Activated CD4-positive, alpha-beta T cell treated with anti-CD3 and anti-CD28 coated beads, Interleukin-2, amount 10 ng/mL, durations not matched to agents 24 days and 14 days (primary cell): ENCODE data around the gene GTF2F1. TPM values are rescaled to one million over a fixed set of nuclear protein-coding genes. Genes with fewer than 3 reads are reported as not detected.
A peak's percentile ranks its signal among the peaks of the same experiment; 100 is the strongest.

Source experiments
- DNase-seq: peaks from one replicate; pipeline ENCODE4 v3.0.0; 2022
- H3K27ac Mint-ChIP-seq: one replicate; pipeline ENCODE4 v1.8.0; 2022; ENCODE audit warnings: mild to moderate bottlenecking, mixed read lengths
- H3K27me3 Mint-ChIP-seq: one replicate; pipeline ENCODE4 v1.8.0; 2022; ENCODE audit warnings: mixed read lengths
- H3K36me3 Mint-ChIP-seq: one replicate; pipeline ENCODE4 v1.8.0; 2022; ENCODE audit warnings: low read depth, mild to moderate bottlenecking, mixed read lengths
- H3K4me1 Mint-ChIP-seq: one replicate; pipeline ENCODE4 v1.8.0; 2021; ENCODE audit warnings: mixed read lengths
- H3K4me3 Mint-ChIP-seq: one replicate; pipeline ENCODE4 v1.8.0; 2022; ENCODE audit warnings: mild to moderate bottlenecking, moderate library complexity, mixed read lengths
- H3K9me3 Mint-ChIP-seq: one replicate; pipeline ENCODE4 v1.8.0; 2021; ENCODE audit warnings: mixed read lengths
- intact Hi-C: fragments of 100-400 bp; cut with micrococcal nuclease; formaldehyde crosslinking; loops from one replicate; pipeline ENCODE4 v1.15.1; 2023
- total RNA-seq: library from RNA; stranded (reverse); gene quantifications from 2 replicates; pipeline ENCODE4 v1.2.3, GENCODE V29; 2022

The GTF2F1 gene
- total RNA-seq, 1 donor from 2014 or later, result 63.5 TPM

DNA sequence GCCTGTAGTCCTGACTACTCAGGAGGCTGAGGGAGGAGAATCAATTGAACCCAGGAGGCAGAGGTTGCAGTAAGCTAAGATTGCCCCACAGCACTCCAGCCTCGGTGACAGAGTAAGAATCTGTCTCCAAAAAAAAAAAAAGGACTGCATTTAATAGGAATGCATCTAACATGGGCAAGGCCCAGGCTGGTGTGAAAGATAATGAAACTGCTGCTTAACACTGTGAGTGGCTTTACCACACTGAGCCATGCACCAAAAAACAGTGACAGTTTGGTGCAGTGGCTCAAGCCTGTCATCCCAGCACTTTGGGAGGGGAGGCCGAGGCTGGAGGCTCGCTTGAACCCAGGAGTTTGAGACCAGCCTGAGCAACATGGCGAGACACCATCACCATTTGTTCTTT is 8.6 kb downstream of the GTF2F1 start:
- intact Hi-C loops, result no loop called here
- Mint-ChIP-seq H3K27ac (no peak overlapping the region), H3K4me3 (no peak overlapping the region), H3K27me3 (no peaks in the 10 kb centered on the region), H3K36me3 (peaks cover 66% of the 10 kb centered on the region), H3K4me1 (peaks cover 4% of the 10 kb centered on the region), H3K9me3 (no peaks in the 10 kb centered on the region)
- DNase-seq, result no peak

GRCh38 chr19:6383188-6383587 is 9.8 kb downstream of the GTF2F1 start:
- Mint-ChIP-seq H3K9me3 (no peaks in the 10 kb centered on the region), H3K4me3 (no peak overlapping the region), H3K4me1 (peaks cover 2% of the 10 kb centered on the region), H3K27me3 (no peaks in the 10 kb centered on the region), H3K36me3 (peaks cover 62% of the 10 kb centered on the region), H3K27ac (no peak overlapping the region)
- no peak for DNase-seq
- intact Hi-C loops, result no loop called here

DNA sequence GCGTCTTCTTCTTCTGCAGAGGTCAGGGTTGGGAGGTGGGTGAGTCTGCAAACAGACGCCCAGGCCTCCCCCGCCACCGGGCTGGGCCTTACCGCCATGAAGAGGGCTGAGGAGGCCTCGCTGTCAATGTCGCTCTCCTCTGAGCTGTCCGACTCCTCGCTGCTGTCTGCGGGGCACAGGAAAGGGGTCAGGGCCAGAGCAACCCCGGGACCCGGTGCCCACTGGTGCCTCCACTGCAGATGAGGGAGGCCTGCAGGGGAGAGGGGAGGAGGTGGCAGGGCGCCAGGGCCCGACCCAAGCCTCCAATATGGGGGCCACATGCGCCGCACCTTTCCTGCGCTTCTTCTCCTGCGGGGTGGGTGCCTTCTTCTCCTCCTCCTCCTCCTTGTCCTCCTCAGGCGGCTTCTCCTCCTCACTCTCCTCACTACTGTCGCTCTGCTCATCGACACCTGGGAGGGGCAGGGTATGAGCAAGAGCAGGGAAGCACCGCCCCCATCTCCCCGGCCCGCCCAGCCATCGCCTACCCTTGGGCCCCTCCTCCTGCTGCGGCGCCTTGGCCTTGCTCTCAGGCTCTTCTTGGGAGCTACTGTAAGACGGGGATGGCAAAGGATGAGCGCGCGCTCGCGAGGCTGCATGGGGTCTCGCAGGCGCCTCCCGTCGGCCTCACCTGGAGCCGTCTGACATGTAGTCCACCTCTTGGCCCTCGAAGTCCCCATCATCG is 11.8 kb downstream of the GTF2F1 start:
- Mint-ChIP-seq H3K9me3 (no peaks in the 10 kb centered on the region), H3K27me3 (no peaks in the 10 kb centered on the region), H3K4me3 (no peak overlapping the region), H3K4me1 (no peaks in the 10 kb centered on the region), H3K36me3 (peaks cover 50% of the 10 kb centered on the region), H3K27ac (no peak overlapping the region)
- DNase-seq, result no peak
- intact Hi-C loops, result no loop called here

- Mint-ChIP-seq H3K36me3 (peaks cover 42% of the 10 kb centered on the region), H3K27ac (no peak overlapping the region), H3K9me3 (no peaks in the 10 kb centered on the region), H3K4me3 (no peak overlapping the region), H3K4me1 (no peaks in the 10 kb centered on the region), H3K27me3 (no peaks in the 10 kb centered on the region)
- intact Hi-C loops, result no loop called here
- DNase-seq, result no peak
These were observed 13.2 kb downstream of the GTF2F1 start for GRCh38 chr19:6379744-6380143.

DNA sequence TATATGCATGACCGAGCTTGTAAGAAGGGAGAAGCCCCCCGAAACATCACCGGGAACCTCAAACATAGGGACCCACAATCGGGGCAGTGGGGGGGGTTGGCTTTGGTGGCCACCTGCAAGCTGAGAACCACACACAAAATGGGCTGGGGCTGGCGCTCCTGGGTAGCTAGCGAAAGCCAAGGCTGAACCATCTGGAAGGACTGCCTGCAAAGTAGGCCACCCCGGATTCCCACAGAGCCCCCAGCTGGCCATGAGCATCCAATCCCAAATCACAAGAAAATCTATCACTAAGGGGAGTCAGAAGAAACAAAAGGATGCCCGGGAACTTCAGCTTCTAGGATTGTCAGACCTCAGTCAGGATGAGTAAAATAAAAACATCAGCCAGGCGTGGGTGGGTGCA is 14.5 kb downstream of the GTF2F1 start:
- Mint-ChIP-seq H3K4me3 (no peak overlapping the region), H3K27ac (no peak overlapping the region), H3K9me3 (no peaks in the 10 kb centered on the region), H3K36me3 (peaks cover 37% of the 10 kb centered on the region), H3K27me3 (no peaks in the 10 kb centered on the region), H3K4me1 (peaks cover 4% of the 10 kb centered on the region)
- DNase-seq, result no peak
- intact Hi-C loops, result no loop called here

- Mint-ChIP-seq H3K27me3 (no peaks in the 10 kb centered on the region), H3K36me3 (peaks cover 32% of the 10 kb centered on the region), H3K9me3 (no peaks in the 10 kb centered on the region), H3K27ac (no peak overlapping the region), H3K4me1 (peaks cover 6% of the 10 kb centered on the region), H3K4me3 (no peak overlapping the region)
- intact Hi-C loops, result no loop called here
- DNase-seq, result no peak
These were observed 14.9 kb downstream of the GTF2F1 start for GRCh38 chr19:6378041-6378440.

DNA sequence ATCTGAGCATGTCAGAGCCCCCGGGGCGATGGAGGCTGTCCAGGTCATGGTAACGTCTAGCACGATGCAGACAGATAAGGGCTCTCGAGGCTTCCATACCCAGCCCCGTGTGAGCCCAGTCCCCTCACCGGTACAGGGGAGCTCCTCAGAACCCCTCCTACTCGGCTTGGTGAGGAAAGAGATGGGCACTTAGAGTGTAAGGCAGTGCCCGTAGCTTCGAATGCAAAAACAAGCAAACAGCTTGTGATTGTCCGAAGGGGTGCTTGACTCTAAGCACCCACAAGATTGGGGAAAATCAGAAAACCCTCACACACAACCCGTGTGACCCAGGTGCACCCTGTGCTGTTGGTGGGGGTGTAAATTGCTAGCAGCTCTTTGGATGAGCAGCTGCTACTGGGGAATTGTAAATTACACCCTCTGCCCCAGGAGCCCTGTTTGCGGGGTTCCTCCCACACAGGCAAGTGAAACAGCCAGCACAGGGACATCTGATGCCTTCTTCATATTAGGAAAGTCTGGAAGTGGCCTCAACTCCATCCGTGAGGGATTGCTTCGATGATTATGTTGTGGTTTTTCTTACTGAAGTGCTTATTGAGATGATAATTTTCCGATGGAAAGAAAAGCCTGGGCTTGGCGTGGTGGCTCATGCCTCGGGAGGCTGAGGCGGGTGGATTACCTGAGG is 16.3 kb downstream of the GTF2F1 start:
- intact Hi-C loops, result no loop called here
- H3K9me3 Mint-ChIP-seq, result no peaks in the 10 kb centered on the region
- peaks cover 25% of the 10 kb centered on the region for H3K36me3 Mint-ChIP-seq
- no peak for DNase-seq
- H3K27me3 Mint-ChIP-seq, result no peaks in the 10 kb centered on the region
- no peak overlapping the region for H3K27ac Mint-ChIP-seq
- H3K4me1 Mint-ChIP-seq, result peaks cover 11% of the 10 kb centered on the region
- no peak overlapping the region for H3K4me3 Mint-ChIP-seq

DNA sequence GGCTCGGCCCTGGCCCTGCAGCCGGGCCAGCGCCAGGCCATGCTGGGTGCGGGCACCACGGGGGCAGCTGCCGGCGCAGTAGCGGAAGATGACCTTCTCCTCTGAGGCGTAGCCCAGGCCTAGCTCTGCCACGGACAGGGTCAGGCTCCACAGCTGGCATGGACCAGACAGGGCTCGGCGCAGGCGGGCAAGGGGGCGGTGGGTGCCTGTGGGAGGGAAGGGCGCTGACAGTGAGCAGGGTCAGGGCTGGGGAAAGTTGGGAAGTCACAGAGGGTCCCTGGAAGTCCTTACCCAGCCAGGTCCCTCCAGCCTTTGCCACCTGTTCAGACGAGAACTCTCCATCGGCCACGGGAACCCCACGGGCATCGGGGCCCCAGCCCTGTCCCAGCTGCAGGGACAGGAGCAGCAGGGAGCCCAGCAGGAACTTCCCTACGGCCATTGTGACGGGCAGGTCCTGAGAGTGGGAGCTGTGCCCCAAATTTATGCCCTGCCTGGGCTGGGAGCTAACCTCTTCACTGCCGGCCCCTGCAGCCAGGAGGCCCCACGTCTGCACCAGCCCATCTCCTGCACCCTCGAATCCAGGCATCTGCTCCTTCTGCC is 17.5 kb downstream of the GTF2F1 start, which contains the start of gene PSPN:
Gene PSPN (minus strand): TSS at position 523 of the 600 bp plus-strand sequence. CDS start 84 bp downstream, at position 439.
- peaks cover 11% of the 10 kb centered on the region for H3K4me1 Mint-ChIP-seq
- H3K27ac Mint-ChIP-seq, result no peak within 1 kb of the TSS
- H3K27me3 Mint-ChIP-seq, result no peaks in the 10 kb centered on the region
- no peak for DNase-seq
- H3K9me3 Mint-ChIP-seq, result no peaks in the 10 kb centered on the region
- H3K36me3 Mint-ChIP-seq, result peaks cover 16% of the 10 kb centered on the region
- intact Hi-C loops, result no loop called here
- H3K4me3 Mint-ChIP-seq, result no peak within 1 kb of the TSS

- Mint-ChIP-seq H3K4me1 (peaks cover 11% of the 10 kb centered on the region), H3K4me3 (peak overlapping the region; percentile 21), H3K27ac (no peak overlapping the region), H3K27me3 (no peaks in the 10 kb centered on the region), H3K9me3 (no peaks in the 10 kb centered on the region), H3K36me3 (peaks cover 11% of the 10 kb centered on the region)
- intact Hi-C loops, result loop anchor here (5.0 kb wide), 1 partner anchor 688 kb away; no protein-coding TSS in a partner anchor
- no peak for DNase-seq
These were observed 18.1 kb downstream of the GTF2F1 start for GRCh38 chr19:6374711-6375410.

DNA sequence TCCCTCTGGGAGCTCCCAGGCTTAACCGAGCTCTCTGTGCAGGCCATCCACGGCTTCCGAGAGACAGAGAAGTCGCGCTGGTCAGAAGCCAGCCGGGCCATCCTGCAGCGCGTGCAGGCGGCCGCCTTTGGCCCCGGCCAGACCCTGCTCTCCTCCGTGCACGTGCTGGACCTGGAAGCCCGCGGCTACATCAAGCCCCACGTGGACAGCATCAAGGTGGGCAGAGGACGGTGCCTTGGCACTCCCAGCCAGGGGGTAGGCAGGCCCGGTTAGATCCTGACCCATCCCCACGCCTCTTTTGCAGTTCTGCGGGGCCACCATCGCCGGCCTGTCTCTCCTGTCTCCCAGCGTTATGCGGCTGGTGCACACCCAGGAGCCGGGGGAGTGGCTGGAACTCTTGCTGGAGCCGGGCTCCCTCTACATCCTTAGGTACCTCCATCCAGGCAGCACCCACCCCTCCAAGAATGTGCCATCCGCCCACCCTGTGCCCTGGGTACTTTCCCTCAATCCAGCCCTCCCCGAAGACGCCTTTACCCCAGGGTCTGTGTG is 18.7 kb downstream of the GTF2F1 start:
- Mint-ChIP-seq H3K27me3 (no peaks in the 10 kb centered on the region), H3K4me1 (peaks cover 11% of the 10 kb centered on the region), H3K36me3 (peaks cover 11% of the 10 kb centered on the region), H3K27ac (no peak overlapping the region), H3K9me3 (no peaks in the 10 kb centered on the region), H3K4me3 (peak overlapping the region; percentile 21)
- DNase-seq, result no peak
- intact Hi-C loops, result loop anchor here (5.0 kb wide), 1 partner anchor 687 kb away; no protein-coding TSS in a partner anchor

- no peak for DNase-seq
- Mint-ChIP-seq H3K4me1 (peaks cover 11% of the 10 kb centered on the region), H3K27me3 (no peaks in the 10 kb centered on the region), H3K4me3 (peak overlapping the region; percentile 92), H3K27ac (peak overlapping the region; percentile 94), H3K36me3 (peaks cover 14% of the 10 kb centered on the region), H3K9me3 (no peaks in the 10 kb centered on the region)
- intact Hi-C loops, result loop anchor here (1.0 to 5.0 kb wide), 4 partner anchors 20 to 686 kb away; partner anchors contain the start of genes GPR108 and GTF2F1
These were observed 19.2 kb downstream of the GTF2F1 start for GRCh38 chr19:6373813-6374108.

- H3K27me3 Mint-ChIP-seq, result no peaks in the 10 kb centered on the region
- peak overlapping the region; percentile 92 for H3K4me3 Mint-ChIP-seq
- H3K36me3 Mint-ChIP-seq, result peaks cover 14% of the 10 kb centered on the region
- peaks cover 11% of the 10 kb centered on the region for H3K4me1 Mint-ChIP-seq
- intact Hi-C loops, result loop anchor here (1.0 to 5.0 kb wide), 4 partner anchors 20 to 686 kb away; partner anchors contain the start of genes GPR108 and GTF2F1
- peak; percentile 100 for DNase-seq
- H3K27ac Mint-ChIP-seq, result peak overlapping the region; percentile 94
- H3K9me3 Mint-ChIP-seq, result no peaks in the 10 kb centered on the region
These were observed 19.7 kb downstream of the GTF2F1 start for GRCh38 chr19:6373096-6373812.

DNA sequence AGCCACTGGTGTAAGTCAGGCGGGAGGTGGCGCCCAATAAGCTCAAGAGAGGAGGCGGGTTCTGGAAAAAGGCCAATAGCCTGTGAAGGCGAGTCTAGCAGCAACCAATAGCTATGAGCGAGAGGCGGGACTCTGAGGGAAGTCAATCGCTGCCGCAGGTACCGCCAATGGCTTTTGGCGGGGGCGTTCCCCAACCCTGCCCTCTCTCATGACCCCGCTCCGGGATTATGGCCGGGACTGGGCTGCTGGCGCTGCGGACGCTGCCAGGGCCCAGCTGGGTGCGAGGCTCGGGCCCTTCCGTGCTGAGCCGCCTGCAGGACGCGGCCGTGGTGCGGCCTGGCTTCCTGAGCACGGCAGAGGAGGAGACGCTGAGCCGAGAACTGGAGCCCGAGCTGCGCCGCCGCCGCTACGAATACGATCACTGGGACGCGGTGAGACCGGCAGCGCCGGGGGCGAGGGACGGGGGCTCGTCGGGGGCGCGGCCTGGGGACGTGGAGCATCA is 20.3 kb downstream of the GTF2F1 start, which contains the start of gene ALKBH7:
Gene ALKBH7 (plus strand): TSS at position 201 of the 502 bp plus-strand sequence. CDS start 27 bp downstream, at position 228.
- intact Hi-C loops, result loop anchor here (1.0 to 5.0 kb wide), 5 partner anchors 11 to 685 kb away; partner anchors contain the start of genes CLPP, GPR108 and GTF2F1
- Mint-ChIP-seq H3K27me3 (no peaks in the 10 kb centered on the region), H3K4me1 (peaks cover 11% of the 10 kb centered on the region)

More for the DNA sequence above, 20.3 kb downstream of the GTF2F1 start, which contains the start of gene ALKBH7:
- DNase-seq, result peak; percentile 99
- Mint-ChIP-seq H3K36me3 (peaks cover 16% of the 10 kb centered on the region), H3K9me3 (no peaks in the 10 kb centered on the region), H3K4me3 (peak within 1 kb of the TSS; percentile 92), H3K27ac (peak within 1 kb of the TSS; percentile 94)
